Measurements from ENCODE around the gene LITAFD.

The LITAFD gene

GRCh38 chr16:8882041-8882617, at the start of gene LITAFD:
TSS of gene LITAFD (plus strand) at chr16:8882351. CDS start at chr16:8884356, 2,005 bp downstream.
- TF ChIP-seq CTCF (IDR thresholded peaks at IDR 0.05) = no peak

DNA sequence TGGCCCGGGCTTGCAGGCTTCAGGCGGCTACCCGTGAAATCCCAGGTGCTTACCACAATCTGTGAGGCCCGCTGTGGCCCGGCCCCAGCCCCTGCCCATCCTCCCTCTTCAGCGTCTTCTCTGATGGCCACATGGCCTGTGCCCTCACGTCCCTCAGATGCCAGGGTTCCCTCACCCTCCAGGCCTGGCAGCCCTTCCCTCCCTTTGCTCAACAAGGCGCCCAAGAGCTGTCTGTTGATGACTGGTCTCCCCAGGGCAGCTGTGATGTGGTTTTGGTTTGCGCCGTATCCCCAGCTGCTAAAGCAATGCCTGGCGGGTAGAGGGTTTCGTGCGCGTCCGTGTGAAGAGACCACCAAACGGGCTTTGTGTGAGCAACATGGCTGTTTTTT, 49.4 kb upstream of the LITAFD start:
- no peak for TF ChIP-seq CTCF (IDR thresholded peaks at IDR 0.05)

- TF ChIP-seq CTCF (IDR thresholded peaks at IDR 0.05) = no peak
These were observed 36.4 kb upstream of the LITAFD start for GRCh38 chr16:8845699-8846298.

DNA sequence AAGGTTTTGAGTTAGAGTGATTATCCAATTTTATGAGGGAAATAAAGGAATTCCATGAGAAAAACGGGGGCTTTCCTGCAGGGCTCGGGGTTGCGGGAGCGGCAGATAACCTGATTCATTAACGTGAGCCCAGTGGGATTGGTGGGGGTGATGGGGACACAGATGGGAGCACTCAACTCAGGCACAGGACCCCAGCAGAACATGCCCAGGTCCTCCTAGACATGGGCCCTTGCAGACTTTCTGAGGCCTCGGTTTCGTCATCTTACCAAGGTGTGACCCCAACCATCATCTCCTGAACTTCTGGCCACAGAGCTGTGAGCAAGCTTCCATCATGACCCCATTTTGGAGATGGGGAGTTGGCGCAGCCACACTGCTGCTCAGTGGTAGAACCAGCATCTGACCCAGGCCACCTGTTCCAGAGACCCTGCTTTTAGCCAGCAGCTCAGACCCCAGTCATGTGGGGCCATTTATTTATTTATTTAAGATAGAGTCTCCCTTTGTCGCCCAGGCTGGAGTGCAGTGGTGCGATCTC, 35.7 kb upstream of the LITAFD start:
- TF ChIP-seq CTCF (IDR thresholded peaks at IDR 0.05) = no peak

GRCh38 chr16:8847145-8847544, 35.0 kb upstream of the LITAFD start:
- TF ChIP-seq CTCF (IDR thresholded peaks at IDR 0.05) = no peak

GRCh38 chr16:8847623-8848022, 34.5 kb upstream of the LITAFD start:
- no peak for TF ChIP-seq CTCF (IDR thresholded peaks at IDR 0.05)

GRCh38 chr16:8848231-8848938, 33.8 kb upstream of the LITAFD start:
- TF ChIP-seq CTCF (IDR thresholded peaks at IDR 0.05) = no peak
